Measurements from ENCODE around the gene SRPK3.

GRCh38 chrX:153766871-153767673, 13.8 kb upstream of the SRPK3 start:
- TF ChIP-seq CTCF (conservative IDR thresholded peaks at IDR 0.05) (no peak), EZH2 (IDR thresholded peaks at IDR 0.05; ENCODE audit: low read depth) (no peak)

All from PC-9 (cell line).